Smooth muscle cell (in vitro differentiated cells): ENCODE data around the gene TEX22. TPM values are rescaled to one million over a fixed set of nuclear protein-coding genes. Genes with fewer than 3 reads are reported as not detected.
A peak's percentile ranks its signal among the peaks of the same experiment; 100 is the strongest.

ENCODE experiments used
- DNase-seq: peaks from one replicate; lab custom pipeline; 2025; ENCODE audit not compliant: unreplicated experiment; lab: John Stamatoyannopoulos, UW
- H2AFZ ChIP-seq: fragments of 200-600 bp; sonication (generic); 2 replicates; pipeline ENCODE4 v1.6.0; 2016; ENCODE audit warnings: antibody characterized with exemption, low read depth, mild to moderate bottlenecking
- H3F3A ChIP-seq: fragments of 200-600 bp; sonication (generic); 2 replicates; pipeline ENCODE4 v1.6.0; 2017; ENCODE audit warnings: antibody characterized with exemption, low read depth
- H3K27ac ChIP-seq: fragments of 200-600 bp; sonication (generic); 2 replicates; pipeline ENCODE4 v1.5.1; 2016; ENCODE audit warnings: low read depth, mild to moderate bottlenecking
- H3K27me3 ChIP-seq: fragments of 200-600 bp; sonication (generic); 2 replicates; pipeline ENCODE4 v1.6.1; 2016; ENCODE audit warnings: low read depth, mild to moderate bottlenecking
- H3K36me3 ChIP-seq: fragments of 200-600 bp; sonication (generic); 2 replicates; pipeline ENCODE4 v1.5.1; 2016; ENCODE audit warnings: low read depth
- H3K4me1 ChIP-seq: fragments of 200-600 bp; sonication (generic); 2 replicates; pipeline ENCODE4 v1.5.1; 2016; ENCODE audit warnings: low read depth
- H3K4me2 ChIP-seq: fragments of 200-600 bp; sonication (generic); 2 replicates; pipeline ENCODE4 v1.6.0; 2016; ENCODE audit warnings: mild to moderate bottlenecking
- H3K4me3 ChIP-seq: fragments of 200-600 bp; sonication (generic); 2 replicates; pipeline ENCODE4 v1.5.1; 2016; ENCODE audit warnings: mild to moderate bottlenecking
- H3K79me2 ChIP-seq: fragments of 200-600 bp; sonication (generic); 2 replicates; pipeline ENCODE4 v1.6.0; 2016; ENCODE audit warnings: low read depth, mild to moderate bottlenecking
- H3K9ac ChIP-seq: fragments of 200-600 bp; sonication (generic); 2 replicates; pipeline ENCODE4 v1.6.0; 2016; ENCODE audit warnings: low read depth
- H3K9me3 ChIP-seq: fragments of 200-600 bp; sonication (generic); replicated peaks from 2 replicates; pipeline ENCODE4 v1.5.1; 2016; ENCODE audit warnings: low read depth
- H4K20me1 ChIP-seq: fragments of 200-600 bp; sonication (generic); 2 replicates; pipeline ENCODE4 v1.6.0; 2016; ENCODE audit warnings: low read depth
- WGBS: methylation state at CpG from one replicate; pipeline ENCODE4 v1.1.7; 2016; ENCODE audit warnings: low lambda C conversion rate; 5-methylcytosine and 5-hydroxymethylcytosine counted together
- polyA plus RNA-seq: library from polyadenylated mRNA; unstranded; fragments of >200 nt; fragmentation: Nextera tagmentation; extraction: Ambion mirVana; gene quantifications from 2 replicates; pipeline ENCODE4 v1.2.1, GENCODE V29; 2016
- total RNA-seq: library from RNA; depleted of rRNA; stranded (reverse); fragments of >200 nt; gene quantifications from 2 replicates; pipeline ENCODE4 v1.2.3, GENCODE V29; 2014
- TF ChIP-seq, protein P1 (sequence below): fragments of 200-600 bp; sonication (generic); IDR thresholded peaks from 2 replicates; pipeline ENCODE4 v1.5.1; 2017; ENCODE audit warnings: borderline replicate concordance, mild to moderate bottlenecking, antibody characterized with exemption; ENCODE audit not compliant: insufficient read depth, poor library complexity, severe bottlenecking

The TEX22 gene
- total and polyA plus RNA-seq, 2 experiments from 2014 or later: 0.09 to 0.93 TPM

DNA sequence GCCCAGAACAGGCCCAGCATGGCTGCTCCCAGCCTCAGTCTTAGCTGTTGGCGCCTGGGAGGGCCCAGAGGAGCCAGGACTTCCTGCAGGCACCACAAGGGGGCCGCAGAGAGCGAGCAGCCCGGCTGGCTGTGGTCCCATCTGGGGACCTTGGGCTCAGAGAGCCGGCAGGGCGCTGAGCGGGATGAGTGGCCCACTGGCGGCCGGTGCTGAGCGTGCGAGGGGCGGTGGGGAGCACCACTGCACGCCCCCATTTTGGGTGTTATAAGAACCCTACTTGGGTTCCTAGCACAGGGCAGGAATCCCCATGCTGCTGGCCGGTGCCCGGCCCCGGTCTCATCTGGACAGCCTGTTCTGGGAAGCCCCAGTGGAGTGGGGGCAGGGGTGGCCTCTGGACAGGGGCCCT lies 50.4 kb downstream of the TEX22 start:
- Histone ChIP-seq H3K27ac (no peak overlapping the region), H3K9me3 (no peaks in the 10 kb centered on the region)

DNA sequence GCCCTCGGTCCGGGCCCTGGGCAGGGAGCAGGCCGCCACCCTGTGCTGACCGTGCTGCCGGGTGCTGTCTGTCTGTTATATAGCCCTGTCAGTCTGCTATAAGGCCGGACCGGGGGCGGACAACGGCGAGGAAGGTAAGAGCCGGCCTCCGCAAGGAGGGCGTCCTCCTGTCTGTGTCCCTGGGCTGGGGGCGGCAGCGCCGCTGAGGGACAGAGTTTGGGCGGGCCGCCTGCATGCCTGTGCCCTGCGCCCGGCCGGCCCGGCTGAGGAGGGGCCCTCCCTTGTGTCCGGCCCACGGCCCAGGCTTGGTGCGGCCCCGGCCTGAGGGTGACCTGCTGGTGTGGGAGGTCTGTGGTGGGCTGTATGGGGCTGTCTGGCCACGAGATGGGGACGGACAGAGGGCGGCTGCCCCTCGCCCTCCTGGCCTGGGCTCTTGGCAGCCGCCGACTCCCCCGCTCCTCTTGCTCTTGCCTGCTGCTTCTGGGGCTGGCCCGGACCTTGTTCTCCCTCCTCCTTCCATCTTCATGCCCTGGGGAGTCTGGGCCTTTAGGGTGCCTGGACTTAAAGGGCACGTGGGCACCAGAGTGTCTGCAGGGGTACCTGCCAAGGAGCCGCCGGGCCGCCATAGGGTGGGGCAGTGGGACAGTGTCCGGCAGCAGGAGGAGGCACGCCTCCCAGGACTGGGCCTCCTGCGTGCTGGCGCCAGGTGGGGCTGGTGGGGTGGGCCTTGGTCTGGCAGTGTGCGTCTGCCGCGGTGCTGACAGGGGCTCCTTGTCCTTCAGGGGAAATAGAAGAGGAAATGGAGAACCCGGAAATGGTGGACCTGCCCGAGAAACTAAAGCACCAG lies 51.2 kb downstream of the TEX22 start:
- Histone ChIP-seq H3K9ac (no peak overlapping the region), H3K36me3 (no peaks in the 10 kb centered on the region), H3K4me2 (no peak overlapping the region), H3F3A (no peaks in the 10 kb centered on the region), H3K79me2 (peaks cover 5% of the 10 kb centered on the region), H3K4me1 (no peaks in the 10 kb centered on the region), H3K27me3 (no peaks in the 10 kb centered on the region), H4K20me1 (peaks cover 53% of the 10 kb centered on the region), H3K4me3 (no peak overlapping the region), H2AFZ (no peak overlapping the region), H3K9me3 (no peaks in the 10 kb centered on the region), H3K27ac (no peak overlapping the region)
- 97% methylated on average over 44 of the region's 47 CpGs for WGBS
- no peak for DNase-seq
- TF ChIP-seq, protein P1, sequence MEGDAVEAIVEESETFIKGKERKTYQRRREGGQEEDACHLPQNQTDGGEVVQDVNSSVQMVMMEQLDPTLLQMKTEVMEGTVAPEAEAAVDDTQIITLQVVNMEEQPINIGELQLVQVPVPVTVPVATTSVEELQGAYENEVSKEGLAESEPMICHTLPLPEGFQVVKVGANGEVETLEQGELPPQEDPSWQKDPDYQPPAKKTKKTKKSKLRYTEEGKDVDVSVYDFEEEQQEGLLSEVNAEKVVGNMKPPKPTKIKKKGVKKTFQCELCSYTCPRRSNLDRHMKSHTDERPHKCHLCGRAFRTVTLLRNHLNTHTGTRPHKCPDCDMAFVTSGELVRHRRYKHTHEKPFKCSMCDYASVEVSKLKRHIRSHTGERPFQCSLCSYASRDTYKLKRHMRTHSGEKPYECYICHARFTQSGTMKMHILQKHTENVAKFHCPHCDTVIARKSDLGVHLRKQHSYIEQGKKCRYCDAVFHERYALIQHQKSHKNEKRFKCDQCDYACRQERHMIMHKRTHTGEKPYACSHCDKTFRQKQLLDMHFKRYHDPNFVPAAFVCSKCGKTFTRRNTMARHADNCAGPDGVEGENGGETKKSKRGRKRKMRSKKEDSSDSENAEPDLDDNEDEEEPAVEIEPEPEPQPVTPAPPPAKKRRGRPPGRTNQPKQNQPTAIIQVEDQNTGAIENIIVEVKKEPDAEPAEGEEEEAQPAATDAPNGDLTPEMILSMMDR: no peak

More for the DNA sequence above, 50.4 kb downstream of the TEX22 start:
- WGBS: 83% methylated on average over 16 of the region's 16 CpGs
- DNase-seq: no peak
- Histone ChIP-seq H3K4me1 (no peaks in the 10 kb centered on the region), H3F3A (no peaks in the 10 kb centered on the region), H4K20me1 (peaks cover 53% of the 10 kb centered on the region), H2AFZ (no peak overlapping the region), H3K9ac (no peak overlapping the region), H3K79me2 (peaks cover 5% of the 10 kb centered on the region), H3K27me3 (no peaks in the 10 kb centered on the region), H3K4me3 (no peak overlapping the region), H3K36me3 (no peaks in the 10 kb centered on the region), H3K4me2 (no peak overlapping the region)
- TF ChIP-seq, protein P1: peak; percentile 61

DNA sequence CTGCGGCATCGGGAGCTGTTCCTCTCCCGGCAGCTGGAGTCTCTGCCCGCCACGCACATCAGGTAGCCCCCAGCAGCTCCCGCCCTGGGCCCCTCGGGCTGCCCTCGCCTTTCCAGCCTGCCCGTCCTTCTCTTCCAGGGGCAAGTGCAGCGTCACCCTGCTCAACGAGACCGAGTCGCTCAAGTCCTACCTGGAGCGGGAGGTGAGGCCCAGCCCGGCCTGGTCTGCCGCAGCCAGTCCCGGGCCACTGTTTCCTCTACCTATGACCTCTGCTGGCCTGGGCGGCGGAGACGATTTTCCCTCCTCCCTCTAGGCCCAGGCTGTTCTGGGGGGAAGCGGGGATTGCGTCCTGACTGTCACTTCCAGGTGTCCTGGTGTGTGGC lies 51.8 kb downstream of the TEX22 start:
- Histone ChIP-seq H3K79me2 (peaks cover 5% of the 10 kb centered on the region), H2AFZ (no peak overlapping the region), H3F3A (no peaks in the 10 kb centered on the region), H3K4me2 (no peak overlapping the region), H3K36me3 (no peaks in the 10 kb centered on the region), H3K9ac (no peak overlapping the region), H3K4me3 (no peak overlapping the region), H3K27me3 (no peaks in the 10 kb centered on the region), H3K9me3 (no peaks in the 10 kb centered on the region), H3K4me1 (no peaks in the 10 kb centered on the region), H3K27ac (no peak overlapping the region), H4K20me1 (peaks cover 47% of the 10 kb centered on the region)
- WGBS: 91% methylated on average over 22 of the region's 22 CpGs
- TF ChIP-seq, protein P1: no peak
- DNase-seq: no peak
